ENCODE measurements around the gene SMAD2.
A peak's percentile ranks its signal among the peaks of the same experiment; 100 is the strongest.

SMAD2 gene

GRCh38 chr18:47949202-47949601 is 18.7 kb upstream of the SMAD2 start:
- TF ChIP-seq CTCF (IDR thresholded peaks at IDR 0.05; ENCODE audit: poor library complexity, severe bottlenecking) = no peak
- H3K4me1 ChIP-seq (ENCODE audit: insufficient read depth, poor library complexity, severe bottlenecking) = peaks cover 8% of the 10 kb centered on the region
- DNase-seq (ENCODE audit: low spot score) = no peak
- H3K27ac ChIP-seq (ENCODE audit: poor library complexity, severe bottlenecking) = no peak overlapping the region
- H3K9me3 ChIP-seq (ENCODE audit: severe bottlenecking) = no peaks in the 10 kb centered on the region
- H3K27me3 ChIP-seq (ENCODE audit: insufficient read depth, poor library complexity, severe bottlenecking) = no peaks in the 10 kb centered on the region
- H3K36me3 ChIP-seq (ENCODE audit: low read depth) = no peaks in the 10 kb centered on the region
- no peak overlapping the region for H3K4me3 ChIP-seq (ENCODE audit: severe bottlenecking)
- no peak for ATAC-seq (ENCODE audit: low read depth)

- no peak for TF ChIP-seq CTCF (IDR thresholded peaks at IDR 0.05; ENCODE audit: poor library complexity, severe bottlenecking)
- H3K4me3 ChIP-seq (ENCODE audit: severe bottlenecking) = no peak overlapping the region
- no peak overlapping the region for H3K27ac ChIP-seq (ENCODE audit: poor library complexity, severe bottlenecking)
- no peaks in the 10 kb centered on the region for H3K27me3 ChIP-seq (ENCODE audit: insufficient read depth, poor library complexity, severe bottlenecking)
- H3K4me1 ChIP-seq (ENCODE audit: insufficient read depth, poor library complexity, severe bottlenecking) = peaks cover 8% of the 10 kb centered on the region
- H3K36me3 ChIP-seq (ENCODE audit: low read depth) = no peaks in the 10 kb centered on the region
- DNase-seq (ENCODE audit: low spot score) (no peak), ATAC-seq (ENCODE audit: low read depth) (no peak)
- no peaks in the 10 kb centered on the region for H3K9me3 ChIP-seq (ENCODE audit: severe bottlenecking)
These were observed 16.4 kb upstream of the SMAD2 start for GRCh38 chr18:47946889-47947288.

- Histone ChIP-seq H3K36me3 (ENCODE audit: low read depth) (no peaks in the 10 kb centered on the region), H3K9me3 (ENCODE audit: severe bottlenecking) (no peaks in the 10 kb centered on the region), H3K27me3 (ENCODE audit: insufficient read depth, poor library complexity, severe bottlenecking) (no peaks in the 10 kb centered on the region), H3K27ac (ENCODE audit: poor library complexity, severe bottlenecking) (no peak overlapping the region), H3K4me3 (ENCODE audit: severe bottlenecking) (no peak overlapping the region), H3K4me1 (ENCODE audit: insufficient read depth, poor library complexity, severe bottlenecking) (peaks cover 8% of the 10 kb centered on the region)
- TF ChIP-seq CTCF (IDR thresholded peaks at IDR 0.05; ENCODE audit: poor library complexity, severe bottlenecking) = no peak
- no peak for DNase-seq (ENCODE audit: low spot score)
- peak; percentile 100 for ATAC-seq (ENCODE audit: low read depth)
These were observed 14.8 kb upstream of the SMAD2 start for GRCh38 chr18:47944972-47945852.

GRCh38 chr18:47936952-47937351 is 6.5 kb upstream of the SMAD2 start:
- Histone ChIP-seq H3K36me3 (ENCODE audit: low read depth) (no peaks in the 10 kb centered on the region), H3K4me1 (ENCODE audit: insufficient read depth, poor library complexity, severe bottlenecking) (no peaks in the 10 kb centered on the region), H3K9me3 (ENCODE audit: severe bottlenecking) (no peaks in the 10 kb centered on the region), H3K4me3 (ENCODE audit: severe bottlenecking) (no peak overlapping the region), H3K27me3 (ENCODE audit: insufficient read depth, poor library complexity, severe bottlenecking) (no peaks in the 10 kb centered on the region), H3K27ac (ENCODE audit: poor library complexity, severe bottlenecking) (no peak overlapping the region)
- DNase-seq (ENCODE audit: low spot score) (no peak), ATAC-seq (ENCODE audit: low read depth) (no peak)
- TF ChIP-seq CTCF (IDR thresholded peaks at IDR 0.05; ENCODE audit: poor library complexity, severe bottlenecking) = no peak
